Measurements from ENCODE around the gene STK32B.

DNA sequence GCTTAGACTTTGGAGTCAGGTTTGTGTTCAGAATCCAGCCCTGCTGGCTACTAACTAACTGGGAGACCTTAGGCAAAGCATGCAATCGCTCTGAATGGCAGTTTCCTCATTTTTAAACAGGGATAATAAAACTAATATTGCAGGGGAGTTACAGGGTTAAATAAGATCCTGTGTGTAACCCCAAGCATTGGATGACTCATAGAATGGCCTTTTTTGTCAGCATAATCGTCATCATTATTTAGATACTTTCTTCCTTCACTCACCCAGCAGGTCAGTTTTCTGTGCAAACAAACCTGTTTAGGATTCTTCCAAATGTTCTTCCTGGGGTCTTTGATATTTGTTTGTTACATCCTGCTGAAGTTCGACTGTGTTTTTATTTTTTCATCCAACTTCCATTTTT lies 448.9 kb downstream of the STK32B start:
- TF ChIP-seq POLR2AphosphoS5 (IDR thresholded peaks at IDR 0.05; ENCODE audit: low read depth) (no peak), EZH2 (IDR thresholded peaks at IDR 0.05; ENCODE audit: low read depth, unreplicated experiment) (no peak), ZNF114 (CRISPR knock-in tag; IDR thresholded peaks at IDR 0.05) (no peak), CREB1 (CRISPR knock-in tag; IDR thresholded peaks at IDR 0.05; ENCODE audit: low read depth) (no peak), EZH2phosphoT487 (IDR thresholded peaks at IDR 0.05; ENCODE audit: unreplicated experiment) (no peak), JUNB (IDR thresholded peaks at IDR 0.05; ENCODE audit: unreplicated experiment) (no peak), ZNF331 (CRISPR knock-in tag; IDR thresholded peaks at IDR 0.05; ENCODE audit: low read depth) (no peak), NANOG (IDR thresholded peaks at IDR 0.05; ENCODE audit: borderline replicate concordance) (no peak)
- TF ChIP-seq, protein P1, sequence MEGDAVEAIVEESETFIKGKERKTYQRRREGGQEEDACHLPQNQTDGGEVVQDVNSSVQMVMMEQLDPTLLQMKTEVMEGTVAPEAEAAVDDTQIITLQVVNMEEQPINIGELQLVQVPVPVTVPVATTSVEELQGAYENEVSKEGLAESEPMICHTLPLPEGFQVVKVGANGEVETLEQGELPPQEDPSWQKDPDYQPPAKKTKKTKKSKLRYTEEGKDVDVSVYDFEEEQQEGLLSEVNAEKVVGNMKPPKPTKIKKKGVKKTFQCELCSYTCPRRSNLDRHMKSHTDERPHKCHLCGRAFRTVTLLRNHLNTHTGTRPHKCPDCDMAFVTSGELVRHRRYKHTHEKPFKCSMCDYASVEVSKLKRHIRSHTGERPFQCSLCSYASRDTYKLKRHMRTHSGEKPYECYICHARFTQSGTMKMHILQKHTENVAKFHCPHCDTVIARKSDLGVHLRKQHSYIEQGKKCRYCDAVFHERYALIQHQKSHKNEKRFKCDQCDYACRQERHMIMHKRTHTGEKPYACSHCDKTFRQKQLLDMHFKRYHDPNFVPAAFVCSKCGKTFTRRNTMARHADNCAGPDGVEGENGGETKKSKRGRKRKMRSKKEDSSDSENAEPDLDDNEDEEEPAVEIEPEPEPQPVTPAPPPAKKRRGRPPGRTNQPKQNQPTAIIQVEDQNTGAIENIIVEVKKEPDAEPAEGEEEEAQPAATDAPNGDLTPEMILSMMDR (conservative IDR thresholded peaks at IDR 0.05; ENCODE audit: low read depth in 2 of 2): no peak
- TF ChIP-seq, protein P2, sequence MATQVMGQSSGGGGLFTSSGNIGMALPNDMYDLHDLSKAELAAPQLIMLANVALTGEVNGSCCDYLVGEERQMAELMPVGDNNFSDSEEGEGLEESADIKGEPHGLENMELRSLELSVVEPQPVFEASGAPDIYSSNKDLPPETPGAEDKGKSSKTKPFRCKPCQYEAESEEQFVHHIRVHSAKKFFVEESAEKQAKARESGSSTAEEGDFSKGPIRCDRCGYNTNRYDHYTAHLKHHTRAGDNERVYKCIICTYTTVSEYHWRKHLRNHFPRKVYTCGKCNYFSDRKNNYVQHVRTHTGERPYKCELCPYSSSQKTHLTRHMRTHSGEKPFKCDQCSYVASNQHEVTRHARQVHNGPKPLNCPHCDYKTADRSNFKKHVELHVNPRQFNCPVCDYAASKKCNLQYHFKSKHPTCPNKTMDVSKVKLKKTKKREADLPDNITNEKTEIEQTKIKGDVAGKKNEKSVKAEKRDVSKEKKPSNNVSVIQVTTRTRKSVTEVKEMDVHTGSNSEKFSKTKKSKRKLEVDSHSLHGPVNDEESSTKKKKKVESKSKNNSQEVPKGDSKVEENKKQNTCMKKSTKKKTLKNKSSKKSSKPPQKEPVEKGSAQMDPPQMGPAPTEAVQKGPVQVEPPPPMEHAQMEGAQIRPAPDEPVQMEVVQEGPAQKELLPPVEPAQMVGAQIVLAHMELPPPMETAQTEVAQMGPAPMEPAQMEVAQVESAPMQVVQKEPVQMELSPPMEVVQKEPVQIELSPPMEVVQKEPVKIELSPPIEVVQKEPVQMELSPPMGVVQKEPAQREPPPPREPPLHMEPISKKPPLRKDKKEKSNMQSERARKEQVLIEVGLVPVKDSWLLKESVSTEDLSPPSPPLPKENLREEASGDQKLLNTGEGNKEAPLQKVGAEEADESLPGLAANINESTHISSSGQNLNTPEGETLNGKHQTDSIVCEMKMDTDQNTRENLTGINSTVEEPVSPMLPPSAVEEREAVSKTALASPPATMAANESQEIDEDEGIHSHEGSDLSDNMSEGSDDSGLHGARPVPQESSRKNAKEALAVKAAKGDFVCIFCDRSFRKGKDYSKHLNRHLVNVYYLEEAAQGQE (IDR thresholded peaks at IDR 0.05; ENCODE audit: unreplicated experiment): no peak
- TF ChIP-seq, protein P3, sequence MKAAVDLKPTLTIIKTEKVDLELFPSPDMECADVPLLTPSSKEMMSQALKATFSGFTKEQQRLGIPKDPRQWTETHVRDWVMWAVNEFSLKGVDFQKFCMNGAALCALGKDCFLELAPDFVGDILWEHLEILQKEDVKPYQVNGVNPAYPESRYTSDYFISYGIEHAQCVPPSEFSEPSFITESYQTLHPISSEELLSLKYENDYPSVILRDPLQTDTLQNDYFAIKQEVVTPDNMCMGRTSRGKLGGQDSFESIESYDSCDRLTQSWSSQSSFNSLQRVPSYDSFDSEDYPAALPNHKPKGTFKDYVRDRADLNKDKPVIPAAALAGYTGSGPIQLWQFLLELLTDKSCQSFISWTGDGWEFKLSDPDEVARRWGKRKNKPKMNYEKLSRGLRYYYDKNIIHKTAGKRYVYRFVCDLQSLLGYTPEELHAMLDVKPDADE (IDR thresholded peaks at IDR 0.05): no peak
- TF ChIP-seq, protein P4, sequence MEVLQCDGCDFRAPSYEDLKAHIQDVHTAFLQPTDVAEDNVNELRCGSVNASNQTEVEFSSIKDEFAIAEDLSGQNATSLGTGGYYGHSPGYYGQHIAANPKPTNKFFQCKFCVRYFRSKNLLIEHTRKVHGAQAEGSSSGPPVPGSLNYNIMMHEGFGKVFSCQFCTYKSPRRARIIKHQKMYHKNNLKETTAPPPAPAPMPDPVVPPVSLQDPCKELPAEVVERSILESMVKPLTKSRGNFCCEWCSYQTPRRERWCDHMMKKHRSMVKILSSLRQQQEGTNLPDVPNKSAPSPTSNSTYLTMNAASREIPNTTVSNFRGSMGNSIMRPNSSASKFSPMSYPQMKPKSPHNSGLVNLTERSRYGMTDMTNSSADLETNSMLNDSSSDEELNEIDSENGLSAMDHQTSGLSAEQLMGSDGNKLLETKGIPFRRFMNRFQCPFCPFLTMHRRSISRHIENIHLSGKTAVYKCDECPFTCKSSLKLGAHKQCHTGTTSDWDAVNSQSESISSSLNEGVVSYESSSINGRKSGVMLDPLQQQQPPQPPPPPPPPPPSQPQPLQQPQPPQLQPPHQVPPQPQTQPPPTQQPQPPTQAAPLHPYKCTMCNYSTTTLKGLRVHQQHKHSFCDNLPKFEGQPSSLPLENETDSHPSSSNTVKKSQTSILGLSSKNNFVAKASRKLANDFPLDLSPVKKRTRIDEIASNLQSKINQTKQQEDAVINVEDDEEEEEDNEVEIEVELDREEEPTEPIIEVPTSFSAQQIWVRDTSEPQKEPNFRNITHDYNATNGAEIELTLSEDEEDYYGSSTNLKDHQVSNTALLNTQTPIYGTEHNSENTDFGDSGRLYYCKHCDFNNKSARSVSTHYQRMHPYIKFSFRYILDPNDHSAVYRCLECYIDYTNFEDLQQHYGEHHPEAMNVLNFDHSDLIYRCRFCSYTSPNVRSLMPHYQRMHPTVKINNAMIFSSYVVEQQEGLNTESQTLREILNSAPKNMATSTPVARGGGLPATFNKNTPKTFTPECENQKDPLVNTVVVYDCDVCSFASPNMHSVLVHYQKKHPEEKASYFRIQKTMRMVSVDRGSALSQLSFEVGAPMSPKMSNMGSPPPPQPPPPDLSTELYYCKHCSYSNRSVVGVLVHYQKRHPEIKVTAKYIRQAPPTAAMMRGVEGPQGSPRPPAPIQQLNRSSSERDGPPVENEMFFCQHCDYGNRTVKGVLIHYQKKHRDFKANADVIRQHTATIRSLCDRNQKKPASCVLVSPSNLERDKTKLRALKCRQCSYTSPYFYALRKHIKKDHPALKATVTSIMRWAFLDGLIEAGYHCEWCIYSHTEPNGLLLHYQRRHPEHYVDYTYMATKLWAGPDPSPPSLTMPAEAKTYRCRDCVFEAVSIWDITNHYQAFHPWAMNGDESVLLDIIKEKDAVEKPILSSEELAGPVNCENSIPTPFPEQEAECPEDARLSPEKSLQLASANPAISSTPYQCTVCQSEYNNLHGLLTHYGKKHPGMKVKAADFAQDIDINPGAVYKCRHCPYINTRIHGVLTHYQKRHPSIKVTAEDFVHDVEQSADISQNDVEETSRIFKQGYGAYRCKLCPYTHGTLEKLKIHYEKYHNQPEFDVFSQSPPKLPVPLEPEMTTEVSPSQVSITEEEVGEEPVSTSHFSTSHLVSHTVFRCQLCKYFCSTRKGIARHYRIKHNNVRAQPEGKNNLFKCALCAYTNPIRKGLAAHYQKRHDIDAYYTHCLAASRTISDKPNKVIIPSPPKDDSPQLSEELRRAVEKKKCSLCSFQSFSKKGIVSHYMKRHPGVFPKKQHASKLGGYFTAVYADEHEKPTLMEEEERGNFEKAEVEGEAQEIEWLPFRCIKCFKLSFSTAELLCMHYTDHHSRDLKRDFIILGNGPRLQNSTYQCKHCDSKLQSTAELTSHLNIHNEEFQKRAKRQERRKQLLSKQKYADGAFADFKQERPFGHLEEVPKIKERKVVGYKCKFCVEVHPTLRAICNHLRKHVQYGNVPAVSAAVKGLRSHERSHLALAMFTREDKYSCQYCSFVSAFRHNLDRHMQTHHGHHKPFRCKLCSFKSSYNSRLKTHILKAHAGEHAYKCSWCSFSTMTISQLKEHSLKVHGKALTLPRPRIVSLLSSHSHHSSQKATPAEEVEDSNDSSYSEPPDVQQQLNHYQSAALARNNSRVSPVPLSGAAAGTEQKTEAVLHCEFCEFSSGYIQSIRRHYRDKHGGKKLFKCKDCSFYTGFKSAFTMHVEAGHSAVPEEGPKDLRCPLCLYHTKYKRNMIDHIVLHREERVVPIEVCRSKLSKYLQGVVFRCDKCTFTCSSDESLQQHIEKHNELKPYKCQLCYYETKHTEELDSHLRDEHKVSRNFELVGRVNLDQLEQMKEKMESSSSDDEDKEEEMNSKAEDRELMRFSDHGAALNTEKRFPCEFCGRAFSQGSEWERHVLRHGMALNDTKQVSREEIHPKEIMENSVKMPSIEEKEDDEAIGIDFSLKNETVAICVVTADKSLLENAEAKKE (CRISPR knock-in tag; IDR thresholded peaks at IDR 0.05): no peak
